ENCODE measurements around the gene PSEN2.

- TF ChIP-seq CTCF (IDR thresholded peaks at IDR 0.05) (no peak), POLR2A (IDR thresholded peaks at IDR 0.05) (no peak)
These were observed 27.8 kb downstream of the PSEN2 start for GRCh38 chr1:226898246-226898645.
